Naive B cell (primary cell): ENCODE data around the gene PIK3R5. TPM values are rescaled to one million over a fixed set of nuclear protein-coding genes. Genes with fewer than 3 reads are reported as not detected.

Experiments used
- ATAC-seq, 2 donors: fragments of 150-1000 bp; cut with Tn5 transposase; 2 replicates each; pipeline ENCODE4 v1.10.0; 2021; ENCODE audit warnings: low read depth in 2 of 2, mild to moderate bottlenecking in 2 of 2, moderate library complexity in 2 of 2
- DNase-seq: peaks from one replicate; pipeline ENCODE4 v3.0.0; 2022
- H3K27ac Mint-ChIP-seq, 6 donors: one replicate each; pipeline ENCODE4 v1.8.0; 2020 to 2022; ENCODE audit warnings: mild to moderate bottlenecking in 6 of 6, mixed read lengths in 6 of 6, moderate library complexity in 5 of 6, inconsistent platforms in 2 of 6
- H3K27me3 Mint-ChIP-seq, 3 donors: one replicate each; pipeline ENCODE4 v1.8.0; 2021 to 2022; ENCODE audit warnings: mixed read lengths in 3 of 3, mild to moderate bottlenecking in 1 of 3
- H3K36me3 Mint-ChIP-seq, 2 donors: one replicate each; pipeline ENCODE4 v1.8.0; 2020 to 2022; ENCODE audit warnings: mixed read lengths in 2 of 2, inconsistent platforms in 1 of 2, mild to moderate bottlenecking in 1 of 2
- H3K4me1 Mint-ChIP-seq, 3 donors: one replicate each; pipeline ENCODE4 v1.8.0; 2020 to 2022; ENCODE audit warnings: mixed read lengths in 3 of 3, inconsistent platforms in 1 of 3, mild to moderate bottlenecking in 1 of 3, moderate library complexity in 1 of 3
- H3K4me3 Mint-ChIP-seq, 8 donors: one replicate each; pipeline ENCODE4 v1.8.0; 2020 to 2022; ENCODE audit warnings: mild to moderate bottlenecking in 8 of 8, mixed read lengths in 8 of 8, moderate library complexity in 8 of 8, inconsistent platforms in 2 of 8
- H3K9me3 Mint-ChIP-seq, 7 donors: one replicate each; pipeline ENCODE4 v1.8.0; 2020 to 2022; ENCODE audit warnings: mixed read lengths in 7 of 7, mild to moderate bottlenecking in 5 of 7, inconsistent platforms in 2 of 7, moderate library complexity in 1 of 7
- polyA plus RNA-seq, 6 donors: library from polyadenylated mRNA; unstranded; fragments of 300-500 nt; fragmentation: Illumina TruSeq; gene quantifications; one replicate each; pipeline ENCODE4 v1.2.3, GENCODE V29; 2021; ENCODE audit warnings: low read depth in 6 of 6

The PIK3R5 gene
- polyA plus RNA-seq, 6 donors from 2014 or later: 9.7 to 24.8 (median 11.7) TPM

DNA sequence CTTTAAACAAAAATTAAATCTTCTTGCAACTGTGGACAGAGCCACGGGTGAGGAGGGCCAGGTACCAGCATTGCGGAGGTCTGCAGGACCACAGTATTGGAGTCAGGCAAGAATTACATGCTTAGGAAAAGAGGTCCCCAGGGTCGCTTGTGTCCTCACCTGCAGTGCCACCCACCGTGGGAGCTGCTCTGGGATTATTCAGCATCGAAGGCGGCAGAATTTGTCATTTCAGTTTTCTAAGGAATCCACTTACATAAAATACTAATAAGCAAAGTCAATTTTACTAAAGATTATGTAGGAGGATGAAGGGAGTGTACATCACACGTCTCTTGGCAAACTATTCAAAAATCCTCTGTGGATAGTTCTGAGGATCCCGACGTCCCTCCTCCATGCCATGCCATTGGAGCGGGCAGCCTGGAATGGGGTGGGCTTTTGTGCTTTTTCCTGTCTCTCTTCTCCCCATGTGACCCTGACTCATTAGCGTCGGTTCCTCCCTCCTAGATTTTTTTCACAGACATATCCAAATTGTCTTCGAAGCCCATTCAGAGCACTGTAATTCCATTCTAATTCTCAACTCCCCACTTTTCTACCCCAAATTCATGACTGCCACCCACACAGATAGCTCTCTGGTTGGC, 95.0 kb downstream of the PIK3R5 start:
- peaks cover 19 to 33% (median 24%) of the 10 kb centered on the region in 3 donors for H3K4me1 Mint-ChIP-seq
- peaks cover 4 to 35% (median 23%) of the 10 kb centered on the region in 3 donors for H3K27me3 Mint-ChIP-seq
- no peak overlapping the region for H3K27ac Mint-ChIP-seq
- no peaks in the 10 kb centered on the region for H3K36me3 Mint-ChIP-seq
- DNase-seq: no peak
- H3K4me3 Mint-ChIP-seq: no peak overlapping the region
- no peaks in the 10 kb centered on the region for H3K9me3 Mint-ChIP-seq
- ATAC-seq: no peak

DNA sequence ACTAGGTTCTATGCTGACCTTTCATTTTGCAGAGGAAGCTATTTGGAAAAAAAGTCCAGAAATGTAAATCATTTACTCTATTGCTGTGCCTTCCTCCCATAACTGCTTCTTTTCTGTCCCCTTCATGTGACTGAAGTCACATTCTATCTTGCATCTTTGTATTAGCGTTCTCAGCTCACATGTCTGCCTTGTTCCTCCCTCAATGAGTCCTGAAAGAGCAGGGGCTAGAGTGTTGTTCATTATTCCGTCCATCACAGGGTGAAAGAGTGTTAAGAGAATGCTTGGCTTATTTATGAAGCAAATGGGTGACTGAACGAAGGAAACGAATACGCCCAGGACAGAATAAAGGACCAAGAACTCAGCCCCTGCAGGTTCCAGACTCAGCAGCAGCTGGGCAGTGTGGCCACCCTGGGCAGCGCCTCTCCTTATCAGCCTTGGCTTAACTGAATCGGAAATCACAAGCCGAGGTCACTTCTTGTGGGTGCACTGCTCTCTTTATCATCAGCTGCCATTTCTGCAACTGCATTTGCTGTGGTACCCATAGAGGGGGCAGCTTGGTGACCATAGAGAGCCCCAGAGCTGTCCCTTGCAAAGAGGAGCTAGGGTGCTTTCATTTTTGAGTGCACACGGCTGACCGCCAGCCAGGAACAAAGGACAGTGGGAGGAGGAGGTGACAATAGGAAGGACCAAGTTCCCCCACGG, 96.2 kb downstream of the PIK3R5 start:
- H3K36me3 Mint-ChIP-seq: no peaks in the 10 kb centered on the region
- DNase-seq (no peak), ATAC-seq (no peak)
- no peak overlapping the region for H3K4me3 Mint-ChIP-seq
- H3K4me1 Mint-ChIP-seq: peaks cover 19 to 33% (median 24%) of the 10 kb centered on the region in 3 donors
- H3K27me3 Mint-ChIP-seq: peaks cover 4 to 35% (median 23%) of the 10 kb centered on the region in 3 donors
- no peaks in the 10 kb centered on the region for H3K9me3 Mint-ChIP-seq
- peak overlapping the region in 1 of 6 donors; percentile 33 for H3K27ac Mint-ChIP-seq

DNA sequence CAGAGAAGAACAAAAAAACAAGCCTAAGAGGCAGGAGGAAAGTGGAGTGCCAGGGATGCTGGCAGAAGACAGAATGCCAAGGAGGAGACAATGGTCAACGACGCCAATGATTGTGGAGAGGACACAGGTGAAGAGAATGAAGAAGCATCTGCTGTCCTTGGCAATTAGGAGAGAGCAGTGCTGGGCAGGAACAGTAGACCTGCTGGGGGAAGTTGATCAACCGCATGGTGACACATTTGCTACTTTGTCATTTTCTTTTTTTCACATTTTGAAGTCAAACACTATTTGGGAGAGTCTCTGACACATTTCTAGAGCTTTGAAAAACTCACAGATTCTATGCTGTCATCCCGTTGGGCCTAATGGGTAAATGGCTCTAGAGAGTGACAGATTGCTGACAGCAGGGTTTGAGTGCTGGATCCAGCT, 97.0 kb downstream of the PIK3R5 start:
- Mint-ChIP-seq H3K27ac (peak overlapping the region in 2 of 6 donors; percentile 12 to 33), H3K27me3 (peaks cover 4 to 30% (median 20%) of the 10 kb centered on the region in 3 donors), H3K4me1 (peaks cover 19 to 28% (median 21%) of the 10 kb centered on the region in 3 donors), H3K36me3 (no peaks in the 10 kb centered on the region), H3K9me3 (peaks cover 0 to 2% (median 0%) of the 10 kb centered on the region in 7 donors), H3K4me3 (peak overlapping the region in 2 of 8 donors; percentile 7 to 41)
- ATAC-seq (no peak), DNase-seq (no peak)

DNA sequence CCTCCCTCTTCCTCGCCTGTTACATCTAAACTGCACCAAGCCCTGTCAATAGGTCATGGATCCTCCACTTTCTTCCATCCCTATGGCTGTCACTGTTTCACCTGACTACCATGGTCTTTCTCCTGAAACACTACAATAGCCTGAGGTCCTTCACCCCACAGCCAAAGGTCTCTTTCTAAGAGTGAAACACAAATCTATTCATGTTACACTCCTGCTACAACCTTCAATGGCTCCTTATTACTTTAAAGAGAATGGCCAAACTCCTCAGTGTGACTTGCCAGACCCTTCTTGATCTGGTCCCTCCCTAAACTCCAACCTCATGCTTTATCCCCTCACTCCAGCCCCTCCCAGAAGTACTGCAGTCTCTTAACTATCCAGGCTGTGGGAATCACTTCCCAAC, 97.4 kb downstream of the PIK3R5 start:
- peak overlapping the region in 1 of 8 donors; percentile 41 for H3K4me3 Mint-ChIP-seq
- peaks cover 0 to 2% (median 0%) of the 10 kb centered on the region in 7 donors for H3K9me3 Mint-ChIP-seq
- peaks cover 17 to 28% (median 18%) of the 10 kb centered on the region in 3 donors for H3K4me1 Mint-ChIP-seq
- ATAC-seq (no peak), DNase-seq (no peak)
- H3K36me3 Mint-ChIP-seq: no peaks in the 10 kb centered on the region
- H3K27me3 Mint-ChIP-seq: peaks cover 4 to 26% (median 16%) of the 10 kb centered on the region in 3 donors
- peak overlapping the region in 3 of 6 donors; percentile 12 to 77 (median 55) for H3K27ac Mint-ChIP-seq

DNA sequence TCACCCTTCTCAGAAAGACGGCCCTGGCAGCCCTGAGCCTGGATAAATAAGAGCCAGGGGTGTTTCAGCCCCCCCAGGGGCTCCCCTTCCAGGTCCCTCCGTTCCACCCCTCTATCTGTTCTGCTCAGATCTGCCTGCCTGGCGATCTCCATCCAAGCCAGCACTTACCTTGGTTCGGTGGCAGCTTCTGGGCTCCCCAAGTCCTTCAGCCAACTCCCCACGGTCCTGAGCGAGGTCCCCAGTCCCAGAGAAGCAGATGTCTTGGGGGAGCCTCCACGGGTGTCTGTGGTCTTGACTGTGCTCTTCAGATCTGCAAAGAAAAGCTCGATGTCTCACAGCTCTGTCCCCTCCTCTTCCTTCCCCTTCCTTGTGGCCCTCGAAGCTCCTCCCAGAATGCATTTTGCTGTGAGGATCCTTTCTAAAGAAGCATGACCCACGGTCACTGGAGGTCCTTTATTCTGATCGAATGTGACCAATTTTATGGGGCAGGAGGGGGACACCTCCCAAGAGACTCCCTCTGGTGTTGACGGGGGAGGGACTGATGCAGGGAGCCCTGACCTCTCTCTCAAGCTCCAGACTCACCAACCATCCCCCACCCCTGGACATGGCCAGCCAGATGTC, 98.0 kb downstream of the PIK3R5 start, which contains the start of gene PIK3R6:
TSS of gene PIK3R6 (minus strand) at position 314 of the 621 bp plus-strand sequence. CDS start 17,880 bp downstream, outside the sequence.
- ATAC-seq: peak; percentile 28 to 45
- H3K27ac Mint-ChIP-seq: peak within 1 kb of the TSS in 4 of 6 donors; percentile 12 to 77 (median 60)
- H3K4me3 Mint-ChIP-seq: peak within 1 kb of the TSS in 6 of 8 donors; percentile 30 to 76 (median 43)
- peaks cover 15 to 23% (median 16%) of the 10 kb centered on the region in 3 donors for H3K4me1 Mint-ChIP-seq
- no peak for DNase-seq
- peaks cover 4 to 23% (median 15%) of the 10 kb centered on the region in 3 donors for H3K27me3 Mint-ChIP-seq
- no peaks in the 10 kb centered on the region for H3K36me3 Mint-ChIP-seq
- peaks cover 0 to 2% (median 0%) of the 10 kb centered on the region in 7 donors for H3K9me3 Mint-ChIP-seq

DNA sequence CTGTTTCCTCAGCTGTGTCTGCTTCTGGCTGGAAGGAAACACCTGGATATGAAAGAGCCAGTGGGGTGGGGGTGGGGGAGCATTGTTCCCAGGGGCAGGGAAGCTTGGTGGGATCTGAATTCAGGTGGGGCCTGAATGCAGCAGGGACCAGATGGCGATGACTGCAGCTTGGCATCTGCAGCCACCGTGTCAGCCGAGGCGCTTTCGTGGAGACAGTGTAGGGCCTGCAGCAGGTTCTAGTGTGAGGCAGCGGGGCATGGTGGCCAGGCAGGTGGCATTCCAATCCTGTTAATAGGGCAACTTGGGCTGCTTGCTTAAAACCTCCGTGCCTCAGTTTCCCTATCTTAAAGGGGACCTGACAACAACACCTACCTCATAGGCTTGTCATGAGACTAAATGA, 99.7 kb downstream of the PIK3R5 start:
- H3K4me3 Mint-ChIP-seq: no peak overlapping the region
- H3K4me1 Mint-ChIP-seq: peaks cover 9 to 20% (median 14%) of the 10 kb centered on the region in 3 donors
- DNase-seq: no peak
- peaks cover 4 to 23% (median 15%) of the 10 kb centered on the region in 3 donors for H3K27me3 Mint-ChIP-seq
- no peaks in the 10 kb centered on the region for H3K36me3 Mint-ChIP-seq
- H3K27ac Mint-ChIP-seq: peak overlapping the region in 1 of 6 donors; percentile 29
- ATAC-seq: no peak
- peaks cover 0 to 2% (median 0%) of the 10 kb centered on the region in 7 donors for H3K9me3 Mint-ChIP-seq

DNA sequence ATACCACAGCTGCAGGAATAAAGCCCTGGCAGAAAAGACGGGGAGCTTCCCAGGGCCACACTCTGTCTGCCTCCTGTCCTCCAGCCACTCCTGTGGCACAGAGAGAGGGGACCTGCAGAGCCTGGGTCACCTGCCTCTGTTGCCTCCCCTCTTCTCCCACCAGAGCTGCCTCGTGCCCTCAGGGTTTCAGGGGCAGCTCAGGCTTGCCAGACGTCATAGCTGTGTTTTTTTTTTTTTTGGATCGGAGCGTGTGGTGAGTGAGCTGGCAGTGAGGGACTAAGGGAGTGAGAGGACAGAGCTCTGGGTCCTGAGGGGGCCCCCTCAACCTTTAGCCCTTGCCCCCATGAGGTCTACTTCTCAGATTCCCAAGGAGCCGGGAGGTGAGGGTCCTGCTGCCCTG, 100.1 kb downstream of the PIK3R5 start:
- no peak for ATAC-seq
- peaks cover 0 to 2% (median 0%) of the 10 kb centered on the region in 7 donors for H3K9me3 Mint-ChIP-seq
- no peaks in the 10 kb centered on the region for H3K36me3 Mint-ChIP-seq
- peaks cover 4 to 23% (median 14%) of the 10 kb centered on the region in 3 donors for H3K27me3 Mint-ChIP-seq
- no peak overlapping the region for H3K27ac Mint-ChIP-seq
- no peak for DNase-seq
- peaks cover 9 to 20% (median 14%) of the 10 kb centered on the region in 3 donors for H3K4me1 Mint-ChIP-seq
- no peak overlapping the region for H3K4me3 Mint-ChIP-seq

DNA sequence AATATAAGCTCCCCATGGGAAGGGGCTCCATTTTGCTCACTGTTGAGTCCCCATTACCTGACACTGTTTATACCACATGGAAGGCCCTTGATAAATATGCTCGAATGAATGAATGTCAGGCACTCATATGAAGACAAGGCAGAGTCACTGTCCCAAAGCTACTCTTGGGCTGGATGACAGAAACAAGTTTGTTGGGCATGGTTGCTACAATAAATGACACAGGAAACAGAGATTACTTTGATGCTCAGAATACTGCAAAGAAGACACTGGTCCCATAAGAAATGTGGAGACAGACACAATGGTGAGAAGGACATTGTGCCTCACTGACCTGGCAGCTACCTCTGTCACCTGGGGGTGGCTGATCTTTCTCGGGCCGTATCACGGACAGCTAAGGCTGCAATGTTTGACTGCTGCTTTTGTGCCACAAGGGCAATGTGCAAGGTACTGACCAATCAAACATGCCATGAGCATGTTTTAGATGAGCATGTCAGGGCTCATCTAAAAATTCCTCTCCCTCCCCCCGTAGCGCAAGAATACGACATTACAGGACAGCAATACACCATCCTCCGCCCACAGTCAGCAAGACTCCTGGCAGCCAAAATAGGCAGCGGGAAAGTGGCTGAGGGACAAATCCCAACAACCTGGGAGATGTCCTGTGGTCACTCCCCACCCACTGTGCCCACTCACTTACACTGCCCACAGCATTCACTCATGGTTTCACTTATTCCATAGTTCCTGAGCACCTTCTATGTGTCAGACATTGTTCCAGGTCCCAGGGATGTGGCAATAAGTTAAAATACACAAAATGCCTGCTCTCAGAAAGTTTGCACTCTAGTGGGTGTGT, 103.1 kb downstream of the PIK3R5 start:
- DNase-seq: no peak
- no peaks in the 10 kb centered on the region for H3K36me3 Mint-ChIP-seq
- H3K27me3 Mint-ChIP-seq: peaks cover 0 to 10% (median 7%) of the 10 kb centered on the region in 3 donors
- H3K4me3 Mint-ChIP-seq: peak overlapping the region in 1 of 8 donors; percentile 16
- H3K9me3 Mint-ChIP-seq: peaks cover 0 to 4% (median 0%) of the 10 kb centered on the region in 7 donors
- no peak overlapping the region for H3K27ac Mint-ChIP-seq
- H3K4me1 Mint-ChIP-seq: peaks cover 21 to 30% (median 22%) of the 10 kb centered on the region in 3 donors
- no peak for ATAC-seq

DNA sequence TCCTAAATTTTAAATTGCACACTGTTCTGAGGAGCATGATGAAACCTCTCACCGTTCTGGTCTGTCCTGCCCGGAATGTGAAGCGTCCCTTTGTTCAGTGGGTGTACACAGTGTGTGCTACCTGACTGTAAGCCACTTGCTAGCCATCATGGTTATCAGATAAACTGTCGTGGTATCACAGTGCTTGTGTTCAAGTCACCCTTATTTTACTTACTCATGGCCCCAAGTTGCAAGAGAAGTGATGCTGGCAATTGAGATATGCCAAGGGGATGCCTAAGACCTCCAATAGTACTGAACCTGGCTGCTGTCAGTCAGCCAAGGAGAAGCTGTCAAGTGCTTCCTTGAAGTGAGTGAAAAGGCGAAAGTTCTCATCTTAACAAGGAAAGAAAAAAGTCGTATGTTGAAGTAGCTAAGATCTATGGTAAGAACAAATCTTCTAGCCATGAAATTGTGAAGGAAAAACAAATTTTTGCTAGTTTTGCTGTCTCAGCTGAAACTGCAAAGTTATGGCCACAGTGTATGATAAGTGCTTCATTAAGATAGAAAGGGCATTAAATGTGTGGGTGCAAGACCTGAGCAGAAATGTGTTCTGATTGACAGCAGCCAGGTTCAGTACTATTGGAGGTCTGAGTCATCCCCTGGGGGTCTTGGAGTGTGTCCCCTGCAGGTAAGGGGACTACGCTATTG, 103.9 kb downstream of the PIK3R5 start:
- H3K9me3 Mint-ChIP-seq: peaks cover 0 to 4% (median 0%) of the 10 kb centered on the region in 7 donors
- peaks cover 25 to 30% (median 26%) of the 10 kb centered on the region in 3 donors for H3K4me1 Mint-ChIP-seq
- H3K4me3 Mint-ChIP-seq: peak overlapping the region in 1 of 8 donors; percentile 16
- ATAC-seq: no peak
- H3K36me3 Mint-ChIP-seq: no peaks in the 10 kb centered on the region
- H3K27ac Mint-ChIP-seq: no peak overlapping the region
- no peak for DNase-seq
- peaks cover 0 to 5% (median 4%) of the 10 kb centered on the region in 3 donors for H3K27me3 Mint-ChIP-seq

DNA sequence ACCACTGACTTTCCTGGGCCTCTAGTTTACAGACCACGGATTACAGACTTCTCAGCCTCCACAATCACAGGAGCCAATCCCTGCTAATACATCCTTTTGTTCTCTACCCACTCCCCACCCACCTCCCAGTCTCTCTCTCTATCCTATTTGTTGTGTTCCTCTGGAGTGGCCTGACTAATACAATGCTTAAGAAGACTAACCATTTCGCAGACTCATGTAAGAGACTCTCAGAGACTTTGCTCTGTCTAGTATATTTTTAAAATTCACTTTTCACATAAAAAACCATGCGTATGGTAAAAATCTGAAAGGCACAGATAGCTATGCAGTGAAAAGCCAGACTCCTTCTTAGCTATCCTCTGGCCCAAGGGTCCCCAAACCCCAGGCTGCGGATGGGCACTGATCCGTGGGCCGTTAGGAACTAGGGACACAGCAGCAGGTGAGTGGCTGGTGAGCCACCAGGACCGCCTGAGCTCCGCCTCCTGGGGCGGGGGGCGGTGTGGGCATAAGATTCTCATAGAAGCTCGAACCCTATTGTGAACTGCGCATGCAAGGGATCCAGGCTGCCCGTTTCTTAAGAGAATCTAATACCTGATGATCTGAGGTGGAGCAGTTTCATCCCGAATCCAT, 105.6 kb downstream of the PIK3R5 start:
- Mint-ChIP-seq H3K4me3 (no peak overlapping the region), H3K36me3 (no peaks in the 10 kb centered on the region), H3K4me1 (peaks cover 26 to 35% (median 28%) of the 10 kb centered on the region in 3 donors), H3K27me3 (no peaks in the 10 kb centered on the region), H3K27ac (peak overlapping the region in 1 of 6 donors; percentile 53), H3K9me3 (peaks cover 0 to 4% (median 0%) of the 10 kb centered on the region in 7 donors)
- no peak for DNase-seq
- ATAC-seq: no peak

DNA sequence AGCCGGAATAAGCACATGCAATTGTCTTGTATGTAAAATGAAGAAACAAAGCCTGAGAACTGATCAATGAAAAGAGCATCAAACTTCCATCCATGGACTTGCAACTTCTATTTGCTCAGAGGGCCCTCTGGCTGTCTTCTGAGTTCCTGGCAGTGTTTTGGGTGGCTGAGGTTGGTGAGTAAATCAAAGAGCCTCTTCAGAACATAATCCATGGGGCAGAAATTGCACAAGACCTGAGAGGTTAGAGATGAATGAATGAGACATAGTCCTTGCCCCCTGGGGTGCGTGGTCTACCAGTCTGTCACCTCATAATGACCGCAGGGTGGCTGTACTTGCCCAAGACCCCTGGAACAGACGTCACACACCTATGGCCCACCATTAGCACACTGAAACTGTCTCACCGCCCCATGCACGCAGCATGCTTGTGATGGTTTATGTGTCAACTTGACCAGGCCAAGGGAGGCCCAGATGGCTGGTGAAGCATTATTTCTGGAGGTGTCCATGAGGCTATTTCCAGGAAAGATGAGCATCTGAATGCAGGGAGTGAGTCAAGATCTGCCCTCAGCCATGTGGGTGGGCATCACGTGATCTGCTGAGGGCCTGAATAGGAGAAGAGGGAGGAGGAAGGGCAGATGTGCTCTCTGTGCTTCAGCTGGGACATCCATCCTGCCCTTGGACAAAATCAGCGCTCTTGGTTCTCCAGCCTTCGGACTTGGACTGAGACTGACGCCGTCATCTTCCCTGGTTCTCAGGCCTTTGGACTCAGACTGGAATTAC, 106.3 kb downstream of the PIK3R5 start:
- ATAC-seq (peak; percentile 5 to 6), DNase-seq (no peak)
- peak overlapping the region; percentile 51 to 86 (median 57) for H3K27ac Mint-ChIP-seq
- no peaks in the 10 kb centered on the region for H3K27me3 Mint-ChIP-seq
- no peaks in the 10 kb centered on the region for H3K36me3 Mint-ChIP-seq
- H3K4me3 Mint-ChIP-seq: peak overlapping the region in 3 of 8 donors; percentile 51 to 69 (median 60)
- peaks cover 0 to 4% (median 0%) of the 10 kb centered on the region in 7 donors for H3K9me3 Mint-ChIP-seq
- peaks cover 26 to 35% (median 28%) of the 10 kb centered on the region in 3 donors for H3K4me1 Mint-ChIP-seq
